Kidney (tissue), 11 donors: ENCODE data around the gene UPK3BL2. TPM values are rescaled to one million over a fixed set of nuclear protein-coding genes. Genes with fewer than 3 reads are reported as not detected.
"Not testable (repeated sequence)": the region's sequence is repeated elsewhere in the genome, so short reads cannot be mapped to it uniquely, and the experiment has no call there.

Experiments
- DNase-seq, 5 donors: peaks; one replicate each; pipeline ENCODE4 v3.0.0-alpha.2; 2013 to 2020
- FAIRE-seq: peaks from 2 replicates; lab custom pipeline; 2012; peaks lifted over from hg19 to GRCh38; lab: Jason Lieb, UNC
- H3K27ac ChIP-seq, 2 donors: one replicate each; pipeline ENCODE4 v1.7.0; 2013; ENCODE audit warnings: low read depth in 2 of 2, low read length in 2 of 2, inconsistent platforms in 1 of 2
- H3K27me3 ChIP-seq: one replicate; pipeline ENCODE4 v1.7.1; 2013; ENCODE audit warnings: low read length, inconsistent platforms; ENCODE audit not compliant: control insufficient read depth, insufficient read depth
- H3K36me3 ChIP-seq, 3 donors: one replicate each; pipeline versions ENCODE4 v1.7.0 to v1.7.1; 2013; ENCODE audit warnings: low read length in 3 of 3, control low read depth in 1 of 3, inconsistent platforms in 1 of 3; ENCODE audit not compliant: insufficient read depth in 3 of 3, control insufficient read depth in 2 of 3
- H3K4me1 ChIP-seq, 3 donors: one replicate each; pipeline versions ENCODE4 v1.7.0 to v1.7.1; 2013; ENCODE audit warnings: low read length in 3 of 3, inconsistent platforms in 1 of 3, low read depth in 1 of 3; ENCODE audit not compliant: control insufficient read depth in 2 of 3, insufficient read depth in 2 of 3
- H3K4me3 ChIP-seq, 3 donors: one replicate each; pipeline versions ENCODE4 v1.7.0 to v1.8.1; 2013; ENCODE audit warnings: low read length in 3 of 3, control low read depth in 1 of 3, inconsistent platforms in 1 of 3
- H3K9ac ChIP-seq, 3 donors: one replicate each; pipeline versions ENCODE4 v1.7.0 to v1.7.1; 2013; ENCODE audit warnings: low read length in 3 of 3, control low read depth in 1 of 3, inconsistent platforms in 1 of 3
- H3K9me3 ChIP-seq, 3 donors: one replicate each; pipeline versions ENCODE4 v1.7.0 to v1.7.1; 2013; ENCODE audit warnings: low read length in 3 of 3, control low read depth in 1 of 3, inconsistent platforms in 1 of 3; ENCODE audit not compliant: control insufficient read depth in 2 of 3, insufficient read depth in 1 of 3
- intact Hi-C: fragments of 100-400 bp; cut with DNase I; formaldehyde crosslinking; loops from one replicate; pipeline ENCODE4 v1.11.1; 2022
- polyA plus RNA-seq: library from polyadenylated mRNA; stranded (reverse); fragments of 350-450 nt; fragmentation: Illumina TruSeq; extraction: RNeasy Lipid Tissue Mini Kit (QIAGEN cat#74804); gene quantifications from one replicate; pipeline ENCODE4 v1.2.3, GENCODE V29; 2014; ENCODE audit warnings: low read depth, low replicate concordance; ENCODE audit not compliant: insufficient read depth
- total RNA-seq: library from RNA; stranded (reverse); fragmentation: NEBNext Ultra II Directional; extraction: Animal tissue kit (Norgen Biotek cat#: 25700); gene quantifications from one replicate; pipeline ENCODE4 v1.2.1, GENCODE V29; 2021
- donor health status: control.
- donor health status: control.
- donor health status: DM: yes; HTN: yes; CAD: no.
- donor health status: Normal renal cell carcinoma (clear cell type).

Gene UPK3BL2
- total and polyA plus RNA-seq, 2 donors from 2014 or later = 6.8 to 21.6 TPM

GRCh38 chr7:102524803-102525202 is 18.7 kb downstream of the UPK3BL2 start:
- H3K4me3 ChIP-seq, H3K4me1 ChIP-seq, H3K9ac ChIP-seq, H3K27me3 ChIP-seq, intact Hi-C loops, FAIRE-seq, H3K27ac ChIP-seq, H3K36me3 ChIP-seq, H3K9me3 ChIP-seq: not testable (repeated sequence)
- DNase-seq = peak in 1 of 5 donors; percentile 52

- H3K9me3 ChIP-seq, H3K4me1 ChIP-seq, FAIRE-seq, H3K4me3 ChIP-seq, H3K27me3 ChIP-seq, H3K36me3 ChIP-seq, intact Hi-C loops, H3K27ac ChIP-seq, DNase-seq, H3K9ac ChIP-seq: not testable (repeated sequence)
These were observed 22.7 kb downstream of the UPK3BL2 start for GRCh38 chr7:102520797-102521196.

- intact Hi-C loops, H3K9me3 ChIP-seq, H3K4me3 ChIP-seq, H3K36me3 ChIP-seq, FAIRE-seq, H3K27me3 ChIP-seq, H3K27ac ChIP-seq, H3K9ac ChIP-seq, H3K4me1 ChIP-seq: not testable (repeated sequence)
- peak in 4 of 5 donors; percentile 6 to 63 (median 10) for DNase-seq
These were observed 25.8 kb downstream of the UPK3BL2 start, which contains the start of gene RASA4B for GRCh38 chr7:102517550-102518147. Gene RASA4B (minus strand): TSS chr7:102517777. CDS start chr7:102517710, 67 bp downstream.

GRCh38 chr7:102516951-102517350 is 26.5 kb downstream of the UPK3BL2 start:
- H3K4me1 ChIP-seq, H3K4me3 ChIP-seq, H3K27me3 ChIP-seq, H3K27ac ChIP-seq, intact Hi-C loops, H3K36me3 ChIP-seq, H3K9me3 ChIP-seq, H3K9ac ChIP-seq, DNase-seq, FAIRE-seq: not testable (repeated sequence)

- H3K27me3 ChIP-seq, H3K36me3 ChIP-seq, H3K9me3 ChIP-seq, H3K9ac ChIP-seq, H3K27ac ChIP-seq, H3K4me3 ChIP-seq, DNase-seq, FAIRE-seq, H3K4me1 ChIP-seq, intact Hi-C loops: not testable (repeated sequence)
These were observed 27.6 kb downstream of the UPK3BL2 start for GRCh38 chr7:102515889-102516288.

- H3K27me3 ChIP-seq, H3K9me3 ChIP-seq, H3K27ac ChIP-seq, FAIRE-seq, H3K4me3 ChIP-seq, intact Hi-C loops, H3K4me1 ChIP-seq, H3K36me3 ChIP-seq, H3K9ac ChIP-seq: not testable (repeated sequence)
- peak in 1 of 5 donors; percentile 9 for DNase-seq
These were observed 28.4 kb downstream of the UPK3BL2 start for GRCh38 chr7:102514881-102515721.

GRCh38 chr7:102512642-102513221 is 30.8 kb downstream of the UPK3BL2 start:
- FAIRE-seq, H3K9me3 ChIP-seq, H3K36me3 ChIP-seq, H3K9ac ChIP-seq, H3K4me1 ChIP-seq, H3K27me3 ChIP-seq, H3K4me3 ChIP-seq, intact Hi-C loops: not testable (repeated sequence)
- peak; percentile 71 to 97 (median 96) for DNase-seq
- peak overlapping the region; percentile 43 to 78 for H3K27ac ChIP-seq
